ENCODE measurements around the gene RPS21. TPM values are rescaled to one million over a fixed set of nuclear protein-coding genes. Genes with fewer than 3 reads are reported as not detected.
"Not testable (repeated sequence)": the region's sequence is repeated elsewhere in the genome, so short reads cannot be mapped to it uniquely, and the experiment has no call there.

RPS21 gene
- polyA plus RNA-seq, 1 donor from 2014 or later: 1,633 TPM

- Histone ChIP-seq H3F3A (ENCODE audit: insufficient read depth, low read length, poor library complexity, severe bottlenecking) (no peaks in the 10 kb centered on the region), H3K4me2 (ENCODE audit: low read length) (no peak overlapping the region), H3K9ac (ENCODE audit: low read length) (no peak overlapping the region), H3K9me2 (ENCODE audit: insufficient read depth, low read length) (no peaks in the 10 kb centered on the region), H3K27ac (ENCODE audit: low read length) (no peak overlapping the region), H3K9me3 (ENCODE audit: low read length) (no peaks in the 10 kb centered on the region), H3K4me3 (ENCODE audit: low read length) (no peak overlapping the region), H4K20me1 (ENCODE audit: insufficient read depth) (no peaks in the 10 kb centered on the region), H3K79me2 (replicated peaks; ENCODE audit: insufficient read depth, low read length) (no peaks in the 10 kb centered on the region), H3K27me3 (ENCODE audit: insufficient read depth, low read depth, low read length) (no peaks in the 10 kb centered on the region), H3K36me3 (ENCODE audit: insufficient read depth, low read length) (no peaks in the 10 kb centered on the region), H2AFZ (ENCODE audit: low read depth, low read length) (no peak overlapping the region)
- no peak for TF ChIP-seq MXI1 (conservative IDR thresholded peaks at IDR 0.05; ENCODE audit: poor library complexity, severe bottlenecking)
- TF ChIP-seq EP300 (conservative IDR thresholded peaks at IDR 0.05; ENCODE audit: poor library complexity, severe bottlenecking): no peak
- TF ChIP-seq SMC3 (conservative IDR thresholded peaks at IDR 0.05; ENCODE audit: poor library complexity): no peak
- TF ChIP-seq TAF1 (IDR thresholded peaks at IDR 0.05; ENCODE audit: low read depth): no peak
- TF ChIP-seq EZH2 (IDR thresholded peaks at IDR 0.05; ENCODE audit: borderline replicate concordance, insufficient read depth, low read length, poor library complexity, severe bottlenecking): no peak
- no peak for TF ChIP-seq POLR2AphosphoS5 (IDR thresholded peaks at IDR 0.05)
Observed at GRCh38 chr20:62425281-62426058, 38.6 kb downstream of the RPS21 start.

GRCh38 chr20:62426059-62426348 is 39.1 kb downstream of the RPS21 start:
- H3K9me2 ChIP-seq (ENCODE audit: insufficient read depth, low read length); H3K4me2 ChIP-seq (ENCODE audit: low read length); H2AFZ ChIP-seq (ENCODE audit: low read depth, low read length); H4K20me1 ChIP-seq (ENCODE audit: insufficient read depth); H3K4me3 ChIP-seq (ENCODE audit: low read length); H3K79me2 ChIP-seq (replicated peaks; ENCODE audit: insufficient read depth, low read length); H3K9me3 ChIP-seq (ENCODE audit: low read length); H3K36me3 ChIP-seq (ENCODE audit: insufficient read depth, low read length); H3K9ac ChIP-seq (ENCODE audit: low read length); H3K27ac ChIP-seq (ENCODE audit: low read length); H3K27me3 ChIP-seq (ENCODE audit: insufficient read depth, low read depth, low read length); H3F3A ChIP-seq (ENCODE audit: insufficient read depth, low read length, poor library complexity, severe bottlenecking): not testable (repeated sequence)

DNA sequence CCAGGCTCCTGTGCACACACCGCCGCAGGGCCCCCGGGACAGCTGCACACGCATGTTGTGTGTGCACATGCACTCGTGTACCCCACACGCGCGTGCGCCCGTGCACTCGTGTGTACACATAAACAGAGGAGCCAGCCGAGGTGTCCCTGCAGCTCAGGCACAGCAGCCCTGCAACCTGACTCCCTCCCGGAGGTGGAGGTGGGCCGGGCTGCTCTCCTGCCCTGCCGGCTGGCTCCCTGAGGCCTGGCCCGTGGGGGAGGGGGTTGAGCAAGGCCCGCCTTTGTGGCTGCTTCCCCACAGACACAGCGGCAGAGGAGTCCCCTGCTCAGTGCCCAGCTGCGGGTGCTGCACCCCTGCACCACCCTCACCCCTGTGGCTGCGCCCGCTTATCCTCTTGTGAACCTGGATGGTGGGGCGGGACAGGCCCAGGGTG is 39.8 kb downstream of the RPS21 start:
- TF ChIP-seq, protein P1, sequence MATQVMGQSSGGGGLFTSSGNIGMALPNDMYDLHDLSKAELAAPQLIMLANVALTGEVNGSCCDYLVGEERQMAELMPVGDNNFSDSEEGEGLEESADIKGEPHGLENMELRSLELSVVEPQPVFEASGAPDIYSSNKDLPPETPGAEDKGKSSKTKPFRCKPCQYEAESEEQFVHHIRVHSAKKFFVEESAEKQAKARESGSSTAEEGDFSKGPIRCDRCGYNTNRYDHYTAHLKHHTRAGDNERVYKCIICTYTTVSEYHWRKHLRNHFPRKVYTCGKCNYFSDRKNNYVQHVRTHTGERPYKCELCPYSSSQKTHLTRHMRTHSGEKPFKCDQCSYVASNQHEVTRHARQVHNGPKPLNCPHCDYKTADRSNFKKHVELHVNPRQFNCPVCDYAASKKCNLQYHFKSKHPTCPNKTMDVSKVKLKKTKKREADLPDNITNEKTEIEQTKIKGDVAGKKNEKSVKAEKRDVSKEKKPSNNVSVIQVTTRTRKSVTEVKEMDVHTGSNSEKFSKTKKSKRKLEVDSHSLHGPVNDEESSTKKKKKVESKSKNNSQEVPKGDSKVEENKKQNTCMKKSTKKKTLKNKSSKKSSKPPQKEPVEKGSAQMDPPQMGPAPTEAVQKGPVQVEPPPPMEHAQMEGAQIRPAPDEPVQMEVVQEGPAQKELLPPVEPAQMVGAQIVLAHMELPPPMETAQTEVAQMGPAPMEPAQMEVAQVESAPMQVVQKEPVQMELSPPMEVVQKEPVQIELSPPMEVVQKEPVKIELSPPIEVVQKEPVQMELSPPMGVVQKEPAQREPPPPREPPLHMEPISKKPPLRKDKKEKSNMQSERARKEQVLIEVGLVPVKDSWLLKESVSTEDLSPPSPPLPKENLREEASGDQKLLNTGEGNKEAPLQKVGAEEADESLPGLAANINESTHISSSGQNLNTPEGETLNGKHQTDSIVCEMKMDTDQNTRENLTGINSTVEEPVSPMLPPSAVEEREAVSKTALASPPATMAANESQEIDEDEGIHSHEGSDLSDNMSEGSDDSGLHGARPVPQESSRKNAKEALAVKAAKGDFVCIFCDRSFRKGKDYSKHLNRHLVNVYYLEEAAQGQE (IDR thresholded peaks at IDR 0.05; ENCODE audit: borderline replicate concordance): no peak
- TF ChIP-seq POLR2AphosphoS5 (IDR thresholded peaks at IDR 0.05): no peak
- TF ChIP-seq EP300 (conservative IDR thresholded peaks at IDR 0.05; ENCODE audit: poor library complexity, severe bottlenecking): no peak
- TF ChIP-seq TAF1 (IDR thresholded peaks at IDR 0.05; ENCODE audit: low read depth): no peak
- no peak for TF ChIP-seq EZH2 (IDR thresholded peaks at IDR 0.05; ENCODE audit: borderline replicate concordance, insufficient read depth, low read length, poor library complexity, severe bottlenecking)
- TF ChIP-seq RAD21 (conservative IDR thresholded peaks at IDR 0.05): no peak
- TF ChIP-seq SMC3 (conservative IDR thresholded peaks at IDR 0.05; ENCODE audit: poor library complexity): no peak
- TF ChIP-seq CTCF (IDR thresholded peaks at IDR 0.05; ENCODE audit: poor library complexity, severe bottlenecking): no peak
- no peak for TF ChIP-seq MXI1 (conservative IDR thresholded peaks at IDR 0.05; ENCODE audit: poor library complexity, severe bottlenecking)

More for the DNA sequence above, 39.8 kb downstream of the RPS21 start:
- Histone ChIP-seq H3F3A (ENCODE audit: insufficient read depth, low read length, poor library complexity, severe bottlenecking) (no peaks in the 10 kb centered on the region), H3K9ac (ENCODE audit: low read length) (no peak overlapping the region), H3K79me2 (replicated peaks; ENCODE audit: insufficient read depth, low read length) (no peaks in the 10 kb centered on the region), H3K4me3 (ENCODE audit: low read length) (no peak overlapping the region), H2AFZ (ENCODE audit: low read depth, low read length) (no peak overlapping the region), H3K27me3 (ENCODE audit: insufficient read depth, low read depth, low read length) (no peaks in the 10 kb centered on the region), H4K20me1 (ENCODE audit: insufficient read depth) (no peaks in the 10 kb centered on the region), H3K36me3 (ENCODE audit: insufficient read depth, low read length) (no peaks in the 10 kb centered on the region), H3K27ac (ENCODE audit: low read length) (no peak overlapping the region), H3K9me2 (ENCODE audit: insufficient read depth, low read length) (no peaks in the 10 kb centered on the region), H3K4me2 (ENCODE audit: low read length) (no peak overlapping the region), H3K9me3 (ENCODE audit: low read length) (no peaks in the 10 kb centered on the region)

Data from neural cell (in vitro differentiated cells).